Measurements from ENCODE around the gene KLHDC8A.

The KLHDC8A gene

DNA sequence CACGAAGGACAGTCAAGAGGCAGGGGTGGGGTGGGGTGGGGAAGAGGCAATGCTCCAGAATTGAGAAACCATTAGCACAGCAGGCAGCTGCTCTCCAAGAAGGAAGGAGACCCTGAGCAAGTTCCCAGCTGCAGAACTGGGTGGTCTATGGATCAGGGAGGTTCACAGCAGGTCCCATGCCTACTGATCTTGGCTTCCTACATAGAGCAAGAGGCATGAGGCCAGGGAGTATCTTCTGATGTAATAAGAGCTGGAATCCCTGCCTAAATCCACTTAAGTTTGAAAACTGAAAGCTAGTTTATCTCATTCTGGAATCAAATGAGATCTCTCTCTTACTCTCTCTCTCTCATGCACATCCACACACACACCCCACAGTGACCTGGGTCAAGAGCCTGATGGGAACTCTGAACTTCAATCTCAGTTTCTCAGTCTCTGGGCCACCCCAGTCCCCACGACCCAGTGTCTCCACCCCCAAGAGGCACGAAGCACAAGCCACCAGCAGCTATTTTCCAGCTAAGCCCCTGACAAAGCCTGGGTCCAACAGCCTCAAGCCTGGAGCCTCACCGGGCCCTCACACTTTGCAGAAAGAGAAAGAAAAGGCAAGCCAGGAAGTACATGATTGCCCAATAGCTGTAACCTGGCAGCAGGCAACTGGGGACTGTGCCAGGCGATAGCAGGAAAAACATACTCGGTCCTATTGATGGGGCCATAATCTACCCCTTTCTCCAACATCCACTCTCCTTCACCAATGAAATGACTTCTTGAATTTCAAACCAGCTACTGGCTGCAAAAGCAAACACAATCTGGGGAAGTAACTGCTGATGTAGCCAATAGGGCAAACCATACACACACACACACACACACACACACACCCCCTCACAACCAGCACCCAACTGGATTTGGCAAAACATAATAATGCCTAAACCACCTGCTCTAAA lies 37.4 kb downstream of the KLHDC8A start:
- peak overlapping the region; percentile 10 to 83 for H3K27ac Mint-ChIP-seq
- peak overlapping the region; percentile 87 to 99 for H3K4me3 Mint-ChIP-seq
- DNase-seq (peak; percentile 27 to 40), ATAC-seq (peak; percentile 47)
- no peaks in the 10 kb centered on the region for H3K27me3 Mint-ChIP-seq
- H3K9me3 Mint-ChIP-seq, result no peaks in the 10 kb centered on the region
- peaks cover 82% of the 10 kb centered on the region for H3K4me1 Mint-ChIP-seq

GRCh38 chr1:205318231-205318991 lies 38.3 kb downstream of the KLHDC8A start:
- Mint-ChIP-seq H3K9me3 (no peaks in the 10 kb centered on the region), H3K27me3 (no peaks in the 10 kb centered on the region), H3K27ac (peak overlapping the region in 1 of 2 donors; percentile 83), H3K4me3 (peak overlapping the region; percentile 87 to 99), H3K4me1 (peaks cover 86% of the 10 kb centered on the region)
- ATAC-seq (no peak), DNase-seq (no peak)

GRCh38 chr1:205317311-205317917 lies 39.3 kb downstream of the KLHDC8A start:
- no peak for DNase-seq
- H3K9me3 Mint-ChIP-seq, result no peaks in the 10 kb centered on the region
- peak overlapping the region; percentile 84 for H3K27ac Mint-ChIP-seq
- H3K4me1 Mint-ChIP-seq, result peaks cover 94% of the 10 kb centered on the region
- peak overlapping the region; percentile 87 to 99 for H3K4me3 Mint-ChIP-seq
- no peaks in the 10 kb centered on the region for H3K27me3 Mint-ChIP-seq
- ATAC-seq, result no peak

- ATAC-seq, result no peak
- Mint-ChIP-seq H3K4me3 (peak overlapping the region; percentile 76 to 99), H3K4me1 (peaks cover 99% of the 10 kb centered on the region), H3K27ac (peak overlapping the region; percentile 19 to 60), H3K9me3 (no peaks in the 10 kb centered on the region), H3K27me3 (no peaks in the 10 kb centered on the region)
- no peak for DNase-seq
These were observed 40.6 kb downstream of the KLHDC8A start for GRCh38 chr1:205316161-205316566.

DNA sequence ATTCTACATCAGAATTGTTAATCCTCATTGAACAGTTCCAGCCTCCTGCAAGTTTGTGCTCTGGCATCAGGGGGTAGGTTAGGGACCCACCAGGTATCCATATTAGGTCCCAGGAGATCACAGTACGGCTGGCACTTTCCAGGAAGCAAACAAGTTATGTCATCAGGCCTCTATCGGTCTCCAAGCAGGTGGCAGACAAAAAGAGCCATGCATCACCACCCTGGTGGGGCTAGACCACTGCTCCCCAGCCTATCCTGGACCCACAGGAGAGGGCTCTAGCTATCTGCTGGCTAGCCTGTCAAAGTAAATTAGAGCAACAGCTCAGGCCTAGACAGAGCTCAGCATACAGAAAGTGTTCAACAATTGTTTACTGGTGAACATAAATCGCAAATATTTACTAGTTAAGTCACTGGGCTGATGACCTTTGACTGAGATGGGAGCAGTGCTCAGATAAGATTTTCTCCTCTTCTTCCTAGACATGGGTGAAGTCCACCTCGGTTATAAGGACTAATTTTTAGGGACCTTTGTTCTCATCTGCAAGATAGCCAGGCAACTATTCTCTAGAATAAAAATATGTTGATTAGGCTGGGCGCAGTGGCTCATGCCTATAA lies 41.6 kb downstream of the KLHDC8A start:
- peak in 1 of 2 donors; percentile 31 for DNase-seq

DNA sequence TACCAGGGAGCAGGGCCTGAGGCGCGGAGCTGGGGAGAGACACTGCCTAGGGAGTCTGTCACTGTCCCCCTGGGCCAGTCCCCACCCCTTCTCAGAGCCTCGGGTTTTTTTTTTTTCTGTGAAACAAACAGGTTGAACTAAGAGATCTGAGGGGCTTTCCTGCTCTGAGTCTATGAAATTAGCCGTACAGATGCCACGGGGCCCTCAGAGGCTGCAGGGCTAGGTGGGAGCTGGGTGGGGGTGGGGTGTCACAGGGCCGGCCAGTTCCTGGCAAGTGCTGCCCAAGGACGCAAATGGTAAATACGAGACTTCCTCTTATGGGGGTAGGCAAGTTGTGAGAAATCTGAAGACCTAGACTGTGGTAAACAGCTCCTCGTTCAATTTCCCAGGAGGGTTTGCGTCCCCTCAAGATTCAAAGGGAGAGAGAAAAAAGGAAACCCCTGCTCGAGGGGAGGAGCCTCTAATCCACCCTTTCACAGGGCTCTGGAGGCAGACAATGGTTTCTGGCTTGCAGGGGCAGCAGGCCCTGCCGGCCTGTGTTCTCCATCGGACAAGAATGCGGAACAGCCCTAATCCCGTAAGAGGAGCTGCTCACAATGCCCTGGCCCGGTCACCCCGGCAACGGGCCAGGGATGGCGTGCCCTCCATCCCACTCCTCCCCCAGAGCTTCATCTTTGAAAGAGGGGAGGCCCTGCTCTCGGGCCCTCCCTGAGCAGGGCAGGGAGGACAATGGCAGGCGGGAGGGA lies 43.0 kb downstream of the KLHDC8A start:
- Mint-ChIP-seq H3K27me3 (no peaks in the 10 kb centered on the region), H3K4me1 (peaks cover 95% of the 10 kb centered on the region), H3K4me3 (peak overlapping the region; percentile 85 to 91), H3K9me3 (no peaks in the 10 kb centered on the region), H3K27ac (peak overlapping the region; percentile 97 to 98)
- DNase-seq (peak; percentile 73 to 86), ATAC-seq (peak; percentile 94)

More for the DNA sequence above, 41.6 kb downstream of the KLHDC8A start:
- Mint-ChIP-seq H3K9me3 (no peaks in the 10 kb centered on the region), H3K4me1 (peaks cover 100% of the 10 kb centered on the region), H3K27ac (peak overlapping the region; percentile 42 to 64), H3K27me3 (no peaks in the 10 kb centered on the region), H3K4me3 (peak overlapping the region; percentile 85 to 91)
- ATAC-seq, result no peak

DNA sequence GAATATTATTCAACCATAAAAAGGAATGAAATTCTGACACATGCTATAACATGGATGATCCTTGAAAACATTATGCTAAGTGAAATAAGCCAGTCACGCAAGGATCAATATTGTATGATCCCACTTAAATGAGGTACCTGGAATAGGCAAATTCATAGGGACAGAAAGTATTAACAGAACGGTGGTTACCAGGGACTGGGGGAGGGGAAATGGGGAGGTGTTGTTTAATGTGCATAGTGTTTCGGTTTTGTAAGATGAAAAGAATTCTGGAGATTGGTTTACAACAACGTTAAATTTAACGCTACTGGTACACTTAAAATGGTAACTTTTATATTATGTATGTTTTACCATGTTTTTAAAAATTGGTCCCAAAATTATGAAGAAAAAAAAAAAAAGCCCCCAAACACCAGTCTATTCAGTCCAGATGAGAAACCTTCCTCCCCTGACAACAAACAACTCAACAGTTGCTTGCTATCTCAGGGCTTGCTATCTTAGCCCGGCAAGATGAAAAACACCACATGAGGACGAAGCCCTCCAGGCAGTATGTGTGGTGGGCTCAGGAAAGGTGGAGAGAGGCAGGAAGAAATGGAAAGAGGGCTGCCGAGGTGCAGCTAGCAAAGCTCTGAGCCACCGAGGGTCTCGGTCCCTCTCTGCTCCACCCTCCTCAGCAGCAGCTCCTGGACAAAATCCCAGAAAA lies 43.7 kb downstream of the KLHDC8A start:
- no peak for ATAC-seq
- H3K9me3 Mint-ChIP-seq, result no peaks in the 10 kb centered on the region
- H3K27me3 Mint-ChIP-seq, result no peaks in the 10 kb centered on the region
- H3K4me3 Mint-ChIP-seq, result peak overlapping the region; percentile 85 to 91
- no peak for DNase-seq
- H3K4me1 Mint-ChIP-seq, result peaks cover 87% of the 10 kb centered on the region
- peak overlapping the region; percentile 97 to 98 for H3K27ac Mint-ChIP-seq

- no peaks in the 10 kb centered on the region for H3K27me3 Mint-ChIP-seq
- H3K9me3 Mint-ChIP-seq, result no peaks in the 10 kb centered on the region
- peaks cover 82% of the 10 kb centered on the region for H3K4me1 Mint-ChIP-seq
- H3K4me3 Mint-ChIP-seq, result peak overlapping the region in 1 of 2 donors; percentile 13
- DNase-seq, result no peak
- H3K27ac Mint-ChIP-seq, result peak overlapping the region; percentile 44 to 83
- no peak for ATAC-seq
These were observed 45.6 kb downstream of the KLHDC8A start for GRCh38 chr1:205310976-205311704.

GRCh38 chr1:205309741-205310140 lies 47.0 kb downstream of the KLHDC8A start:
- Mint-ChIP-seq H3K4me1 (peaks cover 80% of the 10 kb centered on the region), H3K4me3 (no peak overlapping the region), H3K27ac (no peak overlapping the region), H3K9me3 (no peaks in the 10 kb centered on the region), H3K27me3 (no peaks in the 10 kb centered on the region)
- DNase-seq (no peak), ATAC-seq (no peak)

- DNase-seq (no peak), ATAC-seq (no peak)
- no peak overlapping the region for H3K4me3 Mint-ChIP-seq
- no peaks in the 10 kb centered on the region for H3K9me3 Mint-ChIP-seq
- H3K27ac Mint-ChIP-seq, result no peak overlapping the region
- no peaks in the 10 kb centered on the region for H3K27me3 Mint-ChIP-seq
- peaks cover 68% of the 10 kb centered on the region for H3K4me1 Mint-ChIP-seq
These were observed 49.7 kb downstream of the KLHDC8A start for GRCh38 chr1:205306929-205307566.

GRCh38 chr1:205304695-205305070 lies 52.0 kb downstream of the KLHDC8A start:
- peaks cover 61% of the 10 kb centered on the region for H3K4me1 Mint-ChIP-seq
- H3K9me3 Mint-ChIP-seq, result no peaks in the 10 kb centered on the region
- H3K27me3 Mint-ChIP-seq, result no peaks in the 10 kb centered on the region
- H3K27ac Mint-ChIP-seq, result peak overlapping the region in 1 of 2 donors; percentile 2
- ATAC-seq (peak; percentile 49), DNase-seq (no peak)
- H3K4me3 Mint-ChIP-seq, result no peak overlapping the region

GRCh38 chr1:205304046-205304694 lies 52.6 kb downstream of the KLHDC8A start:
- DNase-seq (no peak), ATAC-seq (peak; percentile 20)
- H3K4me3 Mint-ChIP-seq, result no peak overlapping the region
- no peaks in the 10 kb centered on the region for H3K9me3 Mint-ChIP-seq
- peaks cover 62% of the 10 kb centered on the region for H3K4me1 Mint-ChIP-seq
- no peaks in the 10 kb centered on the region for H3K27me3 Mint-ChIP-seq
- H3K27ac Mint-ChIP-seq, result peak overlapping the region in 1 of 2 donors; percentile 2
